ENCODE results near the gene POLRMT.
A peak's percentile ranks its signal among the peaks of the same experiment; 100 is the strongest.

Gene POLRMT

GRCh38 chr19:590396-590745, 43.0 kb downstream of the POLRMT start:
- Histone ChIP-seq H3K4me1 (ENCODE audit: insufficient read depth, poor library complexity, severe bottlenecking) (no peaks in the 10 kb centered on the region), H3K27me3 (ENCODE audit: insufficient read depth, poor library complexity, severe bottlenecking) (peaks cover 29% of the 10 kb centered on the region), H3K4me3 (ENCODE audit: severe bottlenecking) (peak overlapping the region; percentile 18), H3K27ac (ENCODE audit: poor library complexity, severe bottlenecking) (no peak overlapping the region), H3K9me3 (ENCODE audit: severe bottlenecking) (no peaks in the 10 kb centered on the region), H3K36me3 (ENCODE audit: low read depth) (no peaks in the 10 kb centered on the region)
- ATAC-seq (ENCODE audit: low read depth) (no peak), DNase-seq (ENCODE audit: low spot score) (no peak)
- no peak for TF ChIP-seq CTCF (IDR thresholded peaks at IDR 0.05; ENCODE audit: poor library complexity, severe bottlenecking)

GRCh38 chr19:589693-590395, 43.5 kb downstream of the POLRMT start, which contains the start of gene HCN2:
TSS of gene HCN2 (plus strand) at chr19:589881. CDS start at chr19:589946, 65 bp downstream.
- Histone ChIP-seq H3K4me1 (ENCODE audit: insufficient read depth, poor library complexity, severe bottlenecking) (no peaks in the 10 kb centered on the region), H3K9me3 (ENCODE audit: severe bottlenecking) (no peaks in the 10 kb centered on the region), H3K27me3 (ENCODE audit: insufficient read depth, poor library complexity, severe bottlenecking) (peaks cover 29% of the 10 kb centered on the region), H3K4me3 (ENCODE audit: severe bottlenecking) (peak within 1 kb of the TSS; percentile 18), H3K27ac (ENCODE audit: poor library complexity, severe bottlenecking) (no peak within 1 kb of the TSS), H3K36me3 (ENCODE audit: low read depth) (no peaks in the 10 kb centered on the region)
- TF ChIP-seq CTCF (IDR thresholded peaks at IDR 0.05; ENCODE audit: poor library complexity, severe bottlenecking): no peak
- ATAC-seq (ENCODE audit: low read depth): no peak
- no peak for DNase-seq (ENCODE audit: low spot score)

- Histone ChIP-seq H3K27me3 (ENCODE audit: insufficient read depth, poor library complexity, severe bottlenecking) (peaks cover 29% of the 10 kb centered on the region), H3K4me3 (ENCODE audit: severe bottlenecking) (no peak overlapping the region), H3K27ac (ENCODE audit: poor library complexity, severe bottlenecking) (no peak overlapping the region), H3K4me1 (ENCODE audit: insufficient read depth, poor library complexity, severe bottlenecking) (no peaks in the 10 kb centered on the region), H3K9me3 (ENCODE audit: severe bottlenecking) (no peaks in the 10 kb centered on the region), H3K36me3 (ENCODE audit: low read depth) (no peaks in the 10 kb centered on the region)
- no peak for TF ChIP-seq CTCF (IDR thresholded peaks at IDR 0.05; ENCODE audit: poor library complexity, severe bottlenecking)
- ATAC-seq (ENCODE audit: low read depth): no peak
- peak; percentile 45 for DNase-seq (ENCODE audit: low spot score)
Observed at GRCh38 chr19:588741-589692, 44.3 kb downstream of the POLRMT start.

GRCh38 chr19:588093-588740, 45.1 kb downstream of the POLRMT start:
- no peaks in the 10 kb centered on the region for H3K9me3 ChIP-seq (ENCODE audit: severe bottlenecking)
- ATAC-seq (ENCODE audit: low read depth): peak; percentile 50
- DNase-seq (ENCODE audit: low spot score): peak; percentile 75
- 0 out of 2 replicates have a peak, but pooled peaks cover 2% of the 10 kb centered on the region for H3K36me3 ChIP-seq (ENCODE audit: low read depth)
- H3K4me3 ChIP-seq (ENCODE audit: severe bottlenecking): no peak overlapping the region
- TF ChIP-seq CTCF (IDR thresholded peaks at IDR 0.05; ENCODE audit: poor library complexity, severe bottlenecking): peak; percentile 24
- peaks cover 29% of the 10 kb centered on the region for H3K27me3 ChIP-seq (ENCODE audit: insufficient read depth, poor library complexity, severe bottlenecking)
- H3K4me1 ChIP-seq (ENCODE audit: insufficient read depth, poor library complexity, severe bottlenecking): no peaks in the 10 kb centered on the region
- H3K27ac ChIP-seq (ENCODE audit: poor library complexity, severe bottlenecking): no peak overlapping the region
